ENCODE measurements around the gene RAB7A.

- TF ChIP-seq, protein P1, sequence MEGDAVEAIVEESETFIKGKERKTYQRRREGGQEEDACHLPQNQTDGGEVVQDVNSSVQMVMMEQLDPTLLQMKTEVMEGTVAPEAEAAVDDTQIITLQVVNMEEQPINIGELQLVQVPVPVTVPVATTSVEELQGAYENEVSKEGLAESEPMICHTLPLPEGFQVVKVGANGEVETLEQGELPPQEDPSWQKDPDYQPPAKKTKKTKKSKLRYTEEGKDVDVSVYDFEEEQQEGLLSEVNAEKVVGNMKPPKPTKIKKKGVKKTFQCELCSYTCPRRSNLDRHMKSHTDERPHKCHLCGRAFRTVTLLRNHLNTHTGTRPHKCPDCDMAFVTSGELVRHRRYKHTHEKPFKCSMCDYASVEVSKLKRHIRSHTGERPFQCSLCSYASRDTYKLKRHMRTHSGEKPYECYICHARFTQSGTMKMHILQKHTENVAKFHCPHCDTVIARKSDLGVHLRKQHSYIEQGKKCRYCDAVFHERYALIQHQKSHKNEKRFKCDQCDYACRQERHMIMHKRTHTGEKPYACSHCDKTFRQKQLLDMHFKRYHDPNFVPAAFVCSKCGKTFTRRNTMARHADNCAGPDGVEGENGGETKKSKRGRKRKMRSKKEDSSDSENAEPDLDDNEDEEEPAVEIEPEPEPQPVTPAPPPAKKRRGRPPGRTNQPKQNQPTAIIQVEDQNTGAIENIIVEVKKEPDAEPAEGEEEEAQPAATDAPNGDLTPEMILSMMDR (IDR thresholded peaks at IDR 0.05), result no peak
- TF ChIP-seq EP300 (IDR thresholded peaks at IDR 0.05) (no peak), POLR2A (IDR thresholded peaks at IDR 0.05) (no peak)
Measured at GRCh38 chr3:128760881-128761280, 34.9 kb downstream of the RAB7A start.
